ENCODE results near the gene ZMAT5.
A peak's percentile ranks its signal among the peaks of the same experiment; 100 is the strongest.
"Not testable (repeated sequence)": the region's sequence is repeated elsewhere in the genome, so short reads cannot be mapped to it uniquely, and the experiment has no call there.

ZMAT5 gene

GRCh38 chr22:29784451-29785361, 17.9 kb upstream of the ZMAT5 start:
- no peak for DNase-seq

DNA sequence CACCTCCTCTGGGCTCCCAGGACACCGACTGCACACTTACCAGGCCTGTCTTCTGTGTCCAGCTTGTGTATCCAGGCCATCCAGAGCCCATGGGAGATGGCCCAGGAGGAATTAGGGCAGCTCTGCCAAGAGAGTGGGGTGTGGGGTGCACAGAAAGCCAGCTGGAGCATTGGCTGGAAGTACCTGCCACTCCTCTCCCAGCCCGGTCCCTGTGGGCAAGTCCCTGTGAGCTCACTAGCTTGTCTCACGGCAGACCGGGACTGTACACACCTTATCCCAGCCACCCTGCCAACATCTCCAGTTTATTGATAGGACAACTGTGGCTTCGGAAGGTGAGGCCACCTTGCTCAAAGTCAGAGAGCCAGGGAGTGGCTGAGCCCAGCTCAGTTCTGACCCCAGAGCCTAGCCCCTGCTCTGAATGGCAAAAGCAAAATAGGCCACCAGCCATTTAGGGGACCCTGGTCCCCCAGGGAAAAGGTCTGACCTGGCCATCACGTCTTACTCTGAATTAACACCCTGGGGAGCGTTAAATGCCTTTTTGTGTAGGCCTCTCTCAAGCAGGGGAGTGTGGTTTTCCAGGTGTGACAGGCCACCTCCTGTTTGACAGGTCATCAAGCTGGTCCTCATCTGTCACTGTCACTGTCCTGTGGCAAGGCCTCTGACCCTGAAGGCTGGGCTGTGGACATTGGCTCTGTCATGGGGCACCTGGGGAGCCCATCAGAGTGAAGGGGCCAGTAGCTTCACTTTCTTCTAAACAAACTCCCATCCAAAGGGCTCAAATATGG, 15.4 kb upstream of the ZMAT5 start:
- peak; percentile 14 for DNase-seq

DNA sequence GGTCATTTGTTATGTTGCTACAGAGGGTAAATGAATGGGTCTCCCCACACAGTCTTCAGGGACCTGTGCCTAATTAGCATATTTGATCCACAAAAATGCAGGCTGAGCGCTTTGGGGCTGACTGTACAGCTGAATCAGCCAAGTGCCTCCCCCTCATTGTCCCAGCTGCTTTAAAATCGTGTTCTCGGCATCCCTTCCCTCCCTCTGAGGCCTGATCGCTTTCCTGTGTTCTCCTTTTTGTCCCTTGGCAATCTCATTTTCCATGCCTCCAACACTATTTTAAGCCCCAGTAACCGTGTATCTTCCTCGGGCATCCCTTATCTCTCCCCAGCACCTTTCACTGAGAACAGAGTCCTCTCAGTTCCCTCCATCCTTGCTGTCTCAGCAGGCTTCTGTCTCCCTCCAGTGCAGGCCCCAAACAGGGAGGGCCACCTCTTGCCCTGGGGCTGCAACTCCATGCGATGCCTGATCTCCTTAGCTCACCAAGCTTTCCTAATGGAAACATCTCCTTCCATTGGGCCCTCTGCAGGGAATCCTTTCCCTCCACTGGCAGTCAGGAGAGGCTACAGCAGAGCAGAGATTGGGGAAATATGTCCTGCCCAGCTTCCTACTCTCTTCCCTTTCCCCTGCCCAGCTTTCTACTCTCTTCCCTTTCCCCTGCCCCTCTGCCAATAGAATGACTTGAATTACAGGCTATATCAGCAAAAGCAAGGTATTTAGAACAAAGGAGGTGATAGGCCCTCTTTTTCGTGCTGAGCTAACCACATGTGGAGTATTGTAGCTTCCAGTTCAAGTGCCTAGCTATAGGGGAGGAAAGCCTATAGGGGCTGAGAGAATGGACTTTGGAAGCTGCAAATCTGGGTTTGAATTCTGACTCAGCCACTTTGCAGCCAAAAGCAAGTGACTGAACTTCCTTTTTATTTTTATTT, 14.2 kb upstream of the ZMAT5 start:
- DNase-seq, result peak; percentile 93

GRCh38 chr22:29780220-29780619, 13.4 kb upstream of the ZMAT5 start:
- DNase-seq, result no peak

GRCh38 chr22:29773233-29773632, 6.4 kb upstream of the ZMAT5 start:
- DNase-seq, result peak; percentile 44

DNA sequence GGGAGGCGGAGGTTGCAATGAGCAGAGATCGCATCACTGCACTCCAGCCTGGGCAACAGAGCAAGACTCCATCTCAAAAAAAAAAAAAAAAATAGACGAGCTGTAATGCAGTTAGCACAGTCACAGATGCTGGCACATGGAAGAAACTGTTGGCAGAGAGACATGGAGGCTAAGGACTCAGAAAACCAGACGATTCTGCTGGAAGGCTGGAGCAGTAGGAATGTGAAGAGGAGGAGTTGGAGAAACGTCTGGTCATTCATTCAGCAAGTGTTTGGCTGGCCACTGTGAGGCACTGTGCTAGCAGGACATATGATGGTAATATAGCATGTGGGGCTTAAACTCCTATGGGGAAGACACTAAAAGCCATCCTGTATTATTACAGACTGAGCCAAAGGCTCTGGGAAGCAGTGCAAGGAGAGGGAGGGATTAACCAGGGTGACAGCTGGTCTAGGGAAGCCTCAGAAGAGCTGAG, 5.4 kb upstream of the ZMAT5 start:
- peak; percentile 52 for DNase-seq

GRCh38 chr22:29769723-29770321, 3.0 kb upstream of the ZMAT5 start:
- DNase-seq, result no peak

GRCh38 chr22:29768052-29768693, 1.4 kb upstream of the ZMAT5 start:
- no peak for DNase-seq

- peak; percentile 88 for DNase-seq
Observed at GRCh38 chr22:29767171-29768051, 604 bp upstream of the ZMAT5 start, which contains the start of gene UQCR10. Gene UQCR10 (plus strand): TSS chr22:29767369. CDS start chr22:29767399, 30 bp downstream.

DNA sequence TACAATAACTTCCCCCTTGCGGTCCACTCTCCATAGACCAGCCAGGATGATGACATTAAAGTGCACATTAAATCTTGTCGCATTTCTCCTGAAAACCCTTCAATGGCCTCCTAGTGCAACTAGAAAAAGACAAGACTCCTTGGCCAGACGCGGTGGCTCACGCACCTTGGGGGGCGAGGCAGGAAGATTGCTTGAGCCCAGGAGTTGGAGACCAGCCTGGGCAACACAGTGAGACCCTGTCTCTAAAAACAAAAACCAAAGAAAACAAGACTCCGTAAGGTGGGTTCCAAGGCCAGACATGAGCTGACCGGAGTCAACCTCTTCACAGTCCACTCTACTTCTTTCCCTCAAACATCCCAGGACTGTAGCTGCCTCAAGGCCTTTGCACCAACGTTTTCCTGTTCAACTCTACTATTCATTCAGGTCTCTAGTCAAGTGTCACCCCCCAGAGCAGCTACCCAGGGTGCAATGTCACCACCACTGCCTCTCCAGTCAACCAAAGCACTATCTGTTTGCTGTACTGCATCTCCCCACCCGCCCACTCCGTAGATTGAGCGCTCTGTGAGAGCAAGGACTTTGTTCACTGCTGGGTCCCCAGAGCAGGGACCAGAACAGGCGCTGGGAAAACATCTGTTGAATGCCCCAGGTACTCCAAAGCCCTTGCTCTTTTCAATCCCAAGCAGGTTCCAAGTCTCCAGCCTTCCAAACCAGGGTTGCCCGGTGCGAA, 739 bp downstream of the ZMAT5 start:
- DNase-seq, result no peak

DNA sequence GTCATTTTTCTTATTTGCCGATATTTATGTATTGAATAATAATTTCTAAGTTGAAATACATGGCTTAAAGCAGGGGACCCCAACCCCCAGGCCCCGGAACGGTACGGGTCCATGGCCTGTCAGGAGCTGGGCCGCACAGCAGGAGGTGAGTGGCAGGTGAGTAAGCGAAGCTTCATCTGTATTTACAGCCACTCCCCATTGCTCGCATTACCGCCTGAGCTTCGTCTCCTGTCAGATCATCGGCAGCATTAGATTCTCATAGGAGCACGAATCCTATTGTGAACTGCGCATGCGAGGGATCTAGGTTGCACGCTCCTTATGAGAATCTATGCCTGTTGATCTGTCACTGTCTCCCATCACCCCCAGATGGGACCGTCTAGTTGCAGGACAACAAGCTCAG, 4.5 kb downstream of the ZMAT5 start:
- DNase-seq, result no peak

DNA sequence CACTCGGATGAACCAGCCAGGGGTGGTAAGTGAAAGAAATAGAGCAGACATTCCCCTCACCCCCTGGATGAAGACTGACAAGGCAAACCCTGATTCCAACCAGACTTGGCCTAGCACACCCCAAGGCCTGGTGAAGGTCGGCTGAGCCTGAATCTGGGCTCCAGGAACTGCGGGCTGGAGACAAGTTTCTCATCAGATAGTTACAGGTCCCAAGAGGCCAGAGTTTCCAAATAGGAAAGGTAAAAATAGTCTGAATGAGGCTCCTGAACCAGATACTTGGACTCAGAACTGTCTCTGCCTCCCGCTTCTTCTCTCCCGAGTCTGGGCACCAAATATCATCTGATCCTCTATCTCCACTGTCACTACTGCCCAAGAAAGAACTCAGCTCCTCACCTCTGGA, 7.8 kb downstream of the ZMAT5 start:
- no peak for DNase-seq

DNA sequence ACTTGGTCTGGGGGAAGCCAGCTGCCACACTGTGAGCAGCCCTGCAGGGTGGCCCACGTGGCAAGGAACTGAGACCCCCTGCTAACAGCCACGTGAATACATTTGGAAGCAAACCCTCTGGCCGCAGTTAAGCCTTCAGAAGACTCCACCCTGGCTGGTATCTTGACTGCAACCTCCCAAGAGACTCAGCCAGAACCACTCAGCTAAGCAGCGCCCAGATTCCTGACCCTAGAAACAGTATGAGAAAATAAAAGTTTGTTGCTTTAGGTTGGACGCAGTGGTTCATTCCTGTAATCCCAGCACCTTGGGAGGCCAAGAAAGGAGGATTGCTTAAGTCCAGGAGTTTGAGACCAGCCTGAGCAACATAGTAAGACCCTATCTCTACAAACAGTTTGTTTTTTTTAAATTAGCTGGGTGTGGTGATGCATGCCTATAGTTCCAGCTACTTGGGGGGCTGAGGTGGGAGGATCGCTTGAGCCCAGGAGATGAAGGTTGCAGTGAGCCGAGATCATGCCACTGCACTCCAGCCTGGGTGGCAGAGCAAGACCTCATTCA, 8.7 kb downstream of the ZMAT5 start:
- DNase-seq, result no peak

- DNase-seq, result no peak
Observed at GRCh38 chr22:29757096-29757495, 9.7 kb downstream of the ZMAT5 start.

DNA sequence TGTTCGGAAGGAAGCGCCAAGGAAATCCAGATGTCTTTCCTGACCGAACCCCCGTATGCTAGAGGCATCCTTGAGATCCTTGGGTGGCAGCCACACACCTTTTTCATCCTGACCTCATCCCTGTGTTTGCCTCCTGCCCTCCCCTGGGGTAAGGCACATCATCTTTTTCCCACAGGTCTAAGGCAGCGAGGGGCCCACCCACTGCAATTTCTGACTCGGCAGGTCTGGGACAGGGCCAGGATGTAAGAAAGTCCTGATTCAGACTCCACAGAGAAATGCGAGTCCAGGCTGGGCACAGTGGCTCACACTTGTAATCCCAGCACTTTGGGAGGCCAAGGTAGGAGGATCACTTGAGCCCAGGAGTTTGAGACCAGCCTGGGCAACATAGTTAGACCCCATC, 10.5 kb downstream of the ZMAT5 start:
- no peak for DNase-seq

DNA sequence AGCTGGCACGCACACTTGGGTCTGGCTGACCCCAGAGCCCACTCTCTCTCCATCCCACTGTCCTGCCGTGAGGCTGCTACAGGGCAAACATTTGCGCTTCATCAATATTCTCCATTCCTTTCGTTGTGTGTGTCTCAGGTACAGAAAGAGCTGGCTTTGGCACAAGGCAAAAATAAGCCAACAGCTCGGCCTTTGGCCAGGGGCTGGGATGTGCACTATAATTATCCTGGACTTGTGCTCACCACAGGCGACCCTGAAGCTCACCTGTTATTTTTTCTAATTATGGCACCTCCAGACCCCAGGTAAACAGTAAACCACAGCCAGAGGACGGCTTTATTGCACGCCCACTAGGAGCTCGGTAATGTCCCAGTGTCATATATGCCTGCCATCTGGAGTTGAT, 10.9 kb downstream of the ZMAT5 start:
- DNase-seq, result no peak

GRCh38 chr22:29754658-29755395, 12.0 kb downstream of the ZMAT5 start:
- DNase-seq, result not testable (repeated sequence)

DNA sequence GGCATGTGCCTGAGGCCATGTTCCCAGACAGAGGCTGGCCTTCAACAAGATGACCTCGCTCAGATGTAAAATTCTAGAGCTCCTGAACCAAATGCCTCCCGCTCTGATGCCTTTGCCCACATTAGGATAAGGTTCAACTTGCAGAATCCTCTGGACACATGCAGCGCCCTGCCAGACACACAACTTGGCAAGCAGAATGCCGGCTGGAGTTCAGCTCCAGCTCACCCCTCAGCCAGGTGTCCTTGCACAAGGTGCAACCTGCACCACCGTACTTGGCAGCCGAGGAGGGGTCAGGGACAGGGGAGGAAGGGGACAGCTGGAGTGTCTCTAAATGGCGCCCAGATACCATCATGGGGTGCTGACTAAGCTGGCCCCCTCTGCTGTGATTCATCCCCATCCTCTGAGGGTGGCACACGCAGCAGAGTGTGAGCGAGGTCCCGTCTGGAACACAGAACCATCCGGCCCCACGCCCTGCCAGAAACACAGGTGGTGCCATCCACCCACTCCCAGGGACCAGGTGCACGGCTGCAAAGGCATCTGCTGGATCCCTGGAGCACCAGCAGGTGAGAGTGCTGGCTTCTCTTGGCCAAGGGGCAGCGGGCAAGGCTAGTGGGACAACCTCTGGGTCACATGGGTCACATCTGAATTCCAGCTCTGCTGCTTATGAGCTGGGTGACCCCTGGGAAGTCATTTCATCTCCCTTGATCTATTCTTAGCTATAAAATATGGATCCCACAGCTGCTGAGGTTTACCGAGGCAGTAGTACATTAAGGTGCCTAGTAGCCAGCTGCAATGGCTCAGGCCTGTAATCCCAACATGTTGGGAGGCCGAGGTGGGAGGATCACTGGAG, 12.8 kb downstream of the ZMAT5 start:
- no peak for DNase-seq

All from fibroblast of skin of right quadriceps (primary cell).